ENCODE results near the gene TMPRSS11A.

GRCh38 chr4:67963356-67963755, at the start of gene TMPRSS11A:
- TF ChIP-seq TARDBP (IDR thresholded peaks at IDR 0.05): no peak
- no peak for TF ChIP-seq FOXM1 (IDR thresholded peaks at IDR 0.05; ENCODE audit: borderline replicate concordance)

All from HEK293T (cell line).